GM10847 (cell line): ENCODE measurements around the gene MYH16.

Experiments used
- POLR2A ChIP-seq: IDR thresholded peaks from 2 replicates; pipeline ENCODE4 v1.6.1; 2011; ENCODE audit not compliant: insufficient read length; ENCODE audit errors: extremely low read depth

Gene MYH16

GRCh38 chr7:99272476-99273045 lies at the start of gene MYH16:
Gene MYH16 (plus strand): TSS chr7:99272839.
- no peak for TF ChIP-seq POLR2A

- no peak for TF ChIP-seq POLR2A
Measured at GRCh38 chr7:99224899-99225265, 47.8 kb upstream of the MYH16 start.

- TF ChIP-seq POLR2A = no peak
Measured at GRCh38 chr7:99229234-99229633, 43.4 kb upstream of the MYH16 start.

GRCh38 chr7:99232082-99232770 lies 40.4 kb upstream of the MYH16 start:
- no peak for TF ChIP-seq POLR2A

- TF ChIP-seq POLR2A = no peak
Measured at GRCh38 chr7:99234185-99234584, 38.5 kb upstream of the MYH16 start.

- no peak for TF ChIP-seq POLR2A
Measured at GRCh38 chr7:99235925-99236324, 36.7 kb upstream of the MYH16 start.

GRCh38 chr7:99238558-99239341 lies 33.9 kb upstream of the MYH16 start:
- no peak for TF ChIP-seq POLR2A

GRCh38 chr7:99242682-99243081 lies 30.0 kb upstream of the MYH16 start:
- TF ChIP-seq POLR2A = no peak

- TF ChIP-seq POLR2A = no peak
Measured at GRCh38 chr7:99243751-99244337, 28.8 kb upstream of the MYH16 start.

- TF ChIP-seq POLR2A = no peak
Measured at GRCh38 chr7:99244939-99245338, 27.7 kb upstream of the MYH16 start.

GRCh38 chr7:99248391-99249095 lies 24.1 kb upstream of the MYH16 start:
- no peak for TF ChIP-seq POLR2A

- TF ChIP-seq POLR2A = no peak
Measured at GRCh38 chr7:99249985-99250575, 22.6 kb upstream of the MYH16 start.

GRCh38 chr7:99252166-99252895 lies 20.3 kb upstream of the MYH16 start:
- TF ChIP-seq POLR2A = no peak

- no peak for TF ChIP-seq POLR2A
Measured at GRCh38 chr7:99253369-99253768, 19.3 kb upstream of the MYH16 start.

GRCh38 chr7:99254390-99254789 lies 18.2 kb upstream of the MYH16 start:
- no peak for TF ChIP-seq POLR2A

- no peak for TF ChIP-seq POLR2A
Measured at GRCh38 chr7:99255463-99255862, 17.2 kb upstream of the MYH16 start.
